GM19438 (cell line): ENCODE results near the gene CSPG4.
"Not testable (repeated sequence)": the region's sequence is repeated elsewhere in the genome, so short reads cannot be mapped to it uniquely, and the experiment has no call there.

Experiments
- ATAC-seq: cut with Tn5 transposase; IDR thresholded peaks from one replicate; pipeline ENCODE4 v1.9.1; 2021; ENCODE audit warnings: low read depth; ENCODE audit not compliant: unreplicated experiment

The CSPG4 gene

GRCh38 chr15:75725719-75726607 lies 13.3 kb upstream of the CSPG4 start:
- ATAC-seq: no peak

- ATAC-seq: no peak
Measured at GRCh38 chr15:75725006-75725718, 12.5 kb upstream of the CSPG4 start.

- no peak for ATAC-seq
Measured at GRCh38 chr15:75723847-75724660, 11.4 kb upstream of the CSPG4 start.

- no peak for ATAC-seq
Measured at GRCh38 chr15:75723171-75723846, 10.7 kb upstream of the CSPG4 start.

- no peak for ATAC-seq
Measured at GRCh38 chr15:75721923-75722870, 9.5 kb upstream of the CSPG4 start.

GRCh38 chr15:75721480-75721922 lies 8.9 kb upstream of the CSPG4 start:
- no peak for ATAC-seq

- no peak for ATAC-seq
Measured at GRCh38 chr15:75720787-75721479, 8.3 kb upstream of the CSPG4 start.

GRCh38 chr15:75720297-75720696 lies 7.6 kb upstream of the CSPG4 start:
- no peak for ATAC-seq

DNA sequence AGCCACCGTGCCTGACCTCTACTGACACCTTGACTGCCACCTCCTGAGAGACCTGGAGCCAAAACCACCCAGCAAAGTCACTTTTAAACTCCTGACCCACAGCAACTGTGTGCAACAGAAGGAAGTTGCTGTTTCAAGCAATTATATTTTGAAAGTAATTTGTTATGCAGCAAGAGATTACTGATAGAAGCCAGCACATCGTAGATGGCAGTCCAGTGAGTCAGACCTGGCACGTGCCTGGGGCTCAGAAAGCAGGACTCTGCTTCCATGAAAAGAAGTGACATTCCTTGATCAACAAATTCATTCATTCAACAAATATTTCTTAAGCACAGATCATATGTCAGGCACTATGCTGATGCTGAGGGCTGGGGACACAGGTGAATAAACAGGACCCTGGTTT lies 5.7 kb upstream of the CSPG4 start:
- no peak for ATAC-seq

GRCh38 chr15:75717001-75717400 lies 4.4 kb upstream of the CSPG4 start:
- ATAC-seq: not testable (repeated sequence)

DNA sequence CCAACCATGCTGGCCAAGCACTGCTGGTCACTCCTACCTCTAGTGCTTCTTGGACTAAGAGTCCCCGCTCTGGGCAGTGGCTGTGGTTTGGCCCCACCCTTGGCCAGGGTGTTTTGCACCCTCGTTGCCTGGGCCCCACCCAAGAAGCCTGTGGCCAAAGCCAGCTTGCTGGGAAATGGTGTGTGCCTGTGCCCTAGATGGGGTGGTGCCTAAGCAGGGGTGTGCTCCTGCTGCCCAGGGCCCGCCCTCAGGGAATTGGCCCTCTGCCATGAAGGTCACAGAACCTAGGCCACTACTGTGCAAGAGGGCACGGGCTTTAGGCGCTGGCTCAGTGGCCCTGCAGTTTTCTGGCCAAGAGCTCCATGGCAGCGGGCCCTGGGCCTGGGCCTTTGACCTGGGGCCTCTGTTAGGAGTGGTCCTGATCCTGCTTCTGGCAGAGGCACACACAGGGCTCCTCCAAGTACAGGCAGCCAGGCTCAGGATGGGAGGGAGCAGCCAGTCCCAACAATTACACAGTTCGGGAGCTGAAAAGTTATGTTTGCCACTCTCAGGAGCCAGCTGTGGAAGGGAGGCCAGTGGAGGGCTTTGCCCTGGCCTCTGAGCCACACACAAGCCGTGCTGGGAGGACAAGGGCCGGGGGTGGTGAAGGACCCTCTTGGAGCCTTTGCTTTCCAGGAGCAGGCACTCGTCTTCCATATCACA lies 3.8 kb upstream of the CSPG4 start:
- not testable (repeated sequence) for ATAC-seq

DNA sequence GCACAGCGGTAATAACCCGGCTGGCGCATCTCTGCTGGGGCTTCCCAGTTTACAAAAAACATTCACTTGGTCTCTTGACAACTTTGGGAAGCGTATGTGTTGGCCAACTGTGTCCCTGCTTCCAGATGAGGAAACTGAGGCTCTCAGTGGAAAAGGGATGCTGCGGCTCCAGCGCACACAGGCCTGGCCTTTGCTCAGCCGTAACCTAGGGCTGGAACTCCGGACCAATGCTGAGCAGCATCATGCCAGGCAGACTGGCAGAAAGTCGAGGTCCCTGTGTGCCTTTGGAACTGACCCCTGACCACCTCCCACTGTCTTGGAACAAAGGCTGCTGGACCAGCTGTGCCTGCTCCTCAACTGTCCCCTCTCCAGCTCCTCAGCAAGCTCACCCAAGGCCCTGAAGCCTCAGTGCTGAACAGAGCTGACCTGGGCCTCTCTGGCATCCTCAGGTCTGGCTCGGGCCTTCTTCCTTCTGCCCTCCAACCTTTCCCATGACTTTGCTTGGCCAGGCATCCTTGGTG lies 2.7 kb upstream of the CSPG4 start:
- ATAC-seq: not testable (repeated sequence)

- no peak for ATAC-seq
Measured at GRCh38 chr15:75714195-75714594, 1.5 kb upstream of the CSPG4 start.

GRCh38 chr15:75713338-75713895 lies 769 bp upstream of the CSPG4 start:
- ATAC-seq: no peak

DNA sequence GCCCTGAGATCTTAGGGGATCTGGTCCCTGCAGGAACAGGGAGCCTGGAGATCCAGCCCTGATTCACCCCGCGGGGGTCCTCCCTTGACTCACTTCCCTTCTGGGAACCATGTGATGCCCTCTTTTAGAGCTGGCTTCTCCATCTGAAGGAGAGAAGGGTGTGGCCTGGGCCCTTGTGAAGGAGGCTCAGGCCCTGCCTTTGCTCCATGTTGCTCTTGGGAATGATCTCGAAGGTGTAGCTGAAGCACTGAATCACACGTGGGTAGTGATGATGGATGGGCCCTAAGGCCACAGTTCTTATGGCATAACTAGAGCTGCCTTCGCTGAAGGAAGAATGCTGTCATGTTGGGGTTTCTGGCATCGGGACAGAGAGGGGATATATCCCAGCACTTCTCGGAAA lies 1.2 kb downstream of the CSPG4 start:
- not testable (repeated sequence) for ATAC-seq

DNA sequence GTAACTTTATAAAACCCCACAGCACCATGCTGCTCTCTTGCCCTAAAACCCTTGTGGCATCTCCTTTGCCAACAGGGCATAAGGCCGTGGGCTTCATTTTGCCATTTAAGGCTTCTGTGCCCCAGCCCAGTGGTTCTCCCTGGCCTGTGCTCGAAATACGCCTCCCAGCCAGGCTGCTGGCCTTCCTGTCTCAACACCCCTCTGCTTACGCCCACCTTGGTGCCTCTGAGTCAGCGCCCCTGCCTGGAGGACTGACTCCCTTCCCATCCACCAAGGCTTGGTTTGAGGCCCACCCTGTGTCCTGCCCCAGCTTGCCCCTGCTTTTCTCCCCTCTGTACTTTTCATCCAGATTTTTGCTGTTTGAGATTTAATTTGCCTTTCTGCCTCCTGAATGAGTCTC lies 1.8 kb downstream of the CSPG4 start:
- ATAC-seq: not testable (repeated sequence)

- ATAC-seq: not testable (repeated sequence)
Measured at GRCh38 chr15:75709458-75709857, 3.2 kb downstream of the CSPG4 start.

- no peak for ATAC-seq
Measured at GRCh38 chr15:75706682-75706954, 6.0 kb downstream of the CSPG4 start.
